ENCODE data around the gene RIGI. TPM values are rescaled to one million over a fixed set of nuclear protein-coding genes. Genes with fewer than 3 reads are reported as not detected.

RIGI gene
- total and polyA plus RNA-seq, 2 of the 4 experiments (the other 2 are of a cell fraction), result 4.8 to 13.6 TPM

DNA sequence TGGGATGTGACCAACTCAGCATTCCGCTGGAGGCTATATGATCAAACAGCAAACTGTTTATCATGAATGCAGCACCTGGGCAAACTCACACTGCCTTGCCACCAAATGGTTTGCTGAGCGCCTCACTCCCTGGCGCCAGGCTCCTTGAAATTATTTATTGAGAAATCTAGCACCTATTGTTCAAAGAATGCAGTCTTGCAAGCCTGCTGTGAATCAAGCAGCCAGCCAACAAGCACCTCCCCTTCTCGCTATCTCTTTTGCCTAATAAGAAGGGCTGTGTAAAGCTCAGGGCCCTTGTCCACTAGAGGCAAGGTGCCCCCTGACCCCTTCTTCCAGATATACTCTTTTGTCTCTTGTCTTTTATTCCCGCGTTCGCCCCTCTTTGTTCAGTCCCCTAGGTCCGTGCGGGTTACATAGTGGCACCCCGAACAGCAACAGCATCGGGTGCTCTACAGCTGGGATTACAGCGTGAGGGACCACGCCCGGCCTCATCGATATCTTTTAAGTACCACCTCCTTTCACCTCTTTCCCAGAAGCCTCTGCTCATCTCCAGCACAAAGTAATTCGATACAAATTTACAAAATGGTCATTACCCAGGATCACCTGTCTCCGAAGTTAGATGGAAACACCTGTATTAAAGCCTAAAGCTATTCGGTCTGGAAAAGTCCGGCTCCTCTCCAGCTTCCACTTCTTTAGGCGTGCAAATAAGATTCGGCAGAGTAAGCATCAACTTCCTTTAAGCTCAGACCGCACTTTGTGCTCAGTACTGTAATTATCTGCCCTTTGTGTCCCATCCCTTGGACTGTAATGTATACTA lies 896 bp downstream of the RIGI start:
- intact Hi-C loops (cut with micrococcal nuclease), result no loop called here
- H2AFZ ChIP-seq (replicated peaks; ENCODE audit: low read length, poor library complexity), result peak overlapping the region; percentile 60
- 45% methylated on average over 12 of the region's 22 CpGs; no CpG with 5 or more reads in 1 of the 2 experiments for WGBS, 2 experiments (ENCODE audit: extremely low coverage in 2 of 2, insufficient read length in 1 of 2)
- H3K9me3 ChIP-seq (ENCODE audit: control insufficient read depth, insufficient read depth, low read length), result no peaks in the 10 kb centered on the region
- H4K91ac ChIP-seq (ENCODE audit: insufficient read depth, low read depth, low read length), result 0 out of 2 replicates have a peak overlapping the region, but pooled peaks have one; percentile 8
- peak overlapping the region; percentile 81; the same call in 1 of the 2 replicates for H3K23ac ChIP-seq (ENCODE audit: low read depth, low read length)
- peak overlapping the region; percentile 42 for H4K5ac ChIP-seq (ENCODE audit: low read depth, low read length)
- peaks cover 31 to 32% of the 10 kb centered on the region in 2 experiments for H3K79me1 ChIP-seq (ENCODE audit: low read depth in 1 of 2, low read length in 2 of 2)
- peak overlapping the region; percentile 82; the same call in 1 of the 2 replicates for H3K56ac ChIP-seq (ENCODE audit: extremely low read depth, insufficient read depth, low read length)
- no peak overlapping the region for H2BK15ac ChIP-seq (ENCODE audit: low read depth, low read length)
- peak; percentile 17 for DNase-seq
- BruUV-seq (replicated peaks), result TSS peak; percentile 59
- CTCF ChIA-PET, result interaction anchor here (1.3 kb wide), 1 partner anchor 146 kb away, joined by 4 read pairs; no protein-coding TSS in a partner anchor
- no peaks in the 10 kb centered on the region for H3K27me3 ChIP-seq (ENCODE audit: control insufficient read depth, insufficient read depth, low read length)
- peak overlapping the region; percentile 31 to 69; a peak in 2 of 4 replicates for H4K8ac ChIP-seq (ENCODE audit: low read depth in 2 of 2, low read length in 2 of 2)
- H2AK9ac ChIP-seq (replicated peaks; ENCODE audit: low read depth, low read length, poor library complexity), result peak overlapping the region; percentile 52
- H3K4me2 ChIP-seq (ENCODE audit: low read depth, low read length), result peak overlapping the region; percentile 90
- TF ChIP-seq, protein P1, sequence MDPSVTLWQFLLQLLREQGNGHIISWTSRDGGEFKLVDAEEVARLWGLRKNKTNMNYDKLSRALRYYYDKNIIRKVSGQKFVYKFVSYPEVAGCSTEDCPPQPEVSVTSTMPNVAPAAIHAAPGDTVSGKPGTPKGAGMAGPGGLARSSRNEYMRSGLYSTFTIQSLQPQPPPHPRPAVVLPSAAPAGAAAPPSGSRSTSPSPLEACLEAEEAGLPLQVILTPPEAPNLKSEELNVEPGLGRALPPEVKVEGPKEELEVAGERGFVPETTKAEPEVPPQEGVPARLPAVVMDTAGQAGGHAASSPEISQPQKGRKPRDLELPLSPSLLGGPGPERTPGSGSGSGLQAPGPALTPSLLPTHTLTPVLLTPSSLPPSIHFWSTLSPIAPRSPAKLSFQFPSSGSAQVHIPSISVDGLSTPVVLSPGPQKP (IDR thresholded peaks at IDR 0.05; ENCODE audit: borderline replicate concordance, low read depth, low read length), result no peak
- TF ChIP-seq, protein P2, sequence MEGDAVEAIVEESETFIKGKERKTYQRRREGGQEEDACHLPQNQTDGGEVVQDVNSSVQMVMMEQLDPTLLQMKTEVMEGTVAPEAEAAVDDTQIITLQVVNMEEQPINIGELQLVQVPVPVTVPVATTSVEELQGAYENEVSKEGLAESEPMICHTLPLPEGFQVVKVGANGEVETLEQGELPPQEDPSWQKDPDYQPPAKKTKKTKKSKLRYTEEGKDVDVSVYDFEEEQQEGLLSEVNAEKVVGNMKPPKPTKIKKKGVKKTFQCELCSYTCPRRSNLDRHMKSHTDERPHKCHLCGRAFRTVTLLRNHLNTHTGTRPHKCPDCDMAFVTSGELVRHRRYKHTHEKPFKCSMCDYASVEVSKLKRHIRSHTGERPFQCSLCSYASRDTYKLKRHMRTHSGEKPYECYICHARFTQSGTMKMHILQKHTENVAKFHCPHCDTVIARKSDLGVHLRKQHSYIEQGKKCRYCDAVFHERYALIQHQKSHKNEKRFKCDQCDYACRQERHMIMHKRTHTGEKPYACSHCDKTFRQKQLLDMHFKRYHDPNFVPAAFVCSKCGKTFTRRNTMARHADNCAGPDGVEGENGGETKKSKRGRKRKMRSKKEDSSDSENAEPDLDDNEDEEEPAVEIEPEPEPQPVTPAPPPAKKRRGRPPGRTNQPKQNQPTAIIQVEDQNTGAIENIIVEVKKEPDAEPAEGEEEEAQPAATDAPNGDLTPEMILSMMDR (conservative IDR thresholded peaks at IDR 0.05; ENCODE audit: low read depth, low read length), result no peak
- in situ Hi-C loops (cut with MboI; ENCODE audit: low sequenced_read_pairs), result no loop called here
- no peaks in the 10 kb centered on the region for H3K9me1 ChIP-seq (ENCODE audit: insufficient read depth, low read length)
- peaks cover 3% of the 10 kb centered on the region for H3K4me1 ChIP-seq (ENCODE audit: control insufficient read depth, insufficient read depth, low read length)
- peak overlapping the region; percentile 91 for H3K27ac ChIP-seq (ENCODE audit: insufficient read depth, low read length)
- peak; percentile 33 for ATAC-seq (ENCODE audit: low read depth)
- H2AK5ac ChIP-seq (ENCODE audit: low read depth, low read length), result peak overlapping the region; percentile 10; the same call in 1 of the 2 replicates
- no peaks in the 10 kb centered on the region for H3K36me3 ChIP-seq (ENCODE audit: control insufficient read depth, insufficient read depth, low read length)
- peak overlapping the region; percentile 4 for H3K4ac ChIP-seq (ENCODE audit: low read depth, low read length)
- dilution Hi-C loops (cut with HindIII; ENCODE audit: low sequenced_read_pairs, unreplicated experiment), result no loop called here
- peak overlapping the region; percentile 86 for H3K4me3 ChIP-seq (ENCODE audit: insufficient read depth, low read depth, low read length)
- no peak overlapping the region for H2BK20ac ChIP-seq (ENCODE audit: low read depth, low read length)
- H3K14ac ChIP-seq (replicated peaks; ENCODE audit: low read depth, low read length), result peak overlapping the region; percentile 75
- peak overlapping the region; percentile 92 for H3K9ac ChIP-seq (ENCODE audit: low read depth, low read length)
- no peaks in the 10 kb centered on the region for H4K20me1 ChIP-seq (ENCODE audit: insufficient read depth, low read length)
- 0 out of 2 replicates have a peak overlapping the region, but pooled peaks have one; percentile 3 for H2BK120ac ChIP-seq (ENCODE audit: low read depth, low read length)
- H2BK5ac ChIP-seq (ENCODE audit: low read depth, low read length, poor library complexity, severe bottlenecking), result peak overlapping the region; percentile 81
- POLR2A ChIA-PET (ENCODE audit: unreplicated experiment), result interaction anchor here (1.2 kb wide), 1 partner anchor 9 kb away, joined by 3 read pairs; no protein-coding TSS in a partner anchor
- H3K18ac ChIP-seq (ENCODE audit: low read depth, low read length), result no peak overlapping the region
